Endothelial cell of umbilical vein (primary cell): ENCODE measurements around the gene DDX4. TPM values are rescaled to one million over a fixed set of nuclear protein-coding genes. Genes with fewer than 3 reads are reported as not detected.

Experiments used
- BruUV-seq: library from RNA; stranded (reverse); fragments of 400-500 nt; replicated peaks from 2 replicates; lab custom pipeline; 2021; lab: Mats Ljungman, UMichigan
- CTCF ChIA-PET: fragments of 300-600, 350-600 bp; sonication (Branson Sonifier 250); formaldehyde crosslinking; loops from one replicate; lab custom pipeline; 2021; ENCODE audit warnings: antibody characterized with exemption, inconsistent platforms; lab: Charles Lee
- POLR2A ChIA-PET: fragments of 300-600, 350-600 bp; sonication (Branson Sonifier 250); formaldehyde crosslinking; loops from one replicate; lab custom pipeline; 2021; ENCODE audit warnings: antibody characterized with exemption, inconsistent platforms; lab: Charles Lee
- DNase-seq: peaks from one replicate; pipeline ENCODE4 v3.0.0-alpha.2; 2011; ENCODE audit warnings: low read depth, low spot score
- FAIRE-seq: peaks from 2 replicates; lab custom pipeline; 2011; peaks lifted over from hg19 to GRCh38; lab: Jason Lieb, UNC
- H2AFZ ChIP-seq: 2 replicates; pipeline ENCODE4 v1.6.0; 2012; ENCODE audit warnings: low read depth, low read length, control low read depth, inconsistent platforms
- H3K27ac ChIP-seq: 2 replicates; pipeline ENCODE4 v1.5.1; 2011; ENCODE audit warnings: low read depth, mild to moderate bottlenecking, control low read depth, low read length, moderate library complexity; ENCODE audit not compliant: insufficient read depth
- H3K27me3 ChIP-seq, 2 experiments: 2 replicates each; pipeline versions ENCODE4 v1.6.0 to v1.6.1; 2011; ENCODE audit warnings: low read length in 2 of 2, mixed read lengths in 1 of 2; ENCODE audit not compliant: control insufficient read depth in 2 of 2, insufficient read depth in 2 of 2
- H3K36me3 ChIP-seq, 2 experiments: 2 replicates in 1 of 2; 3 replicates in 1 of 2; pipeline ENCODE4 v1.5.1; 2011; ENCODE audit warnings: low read length in 2 of 2, mild to moderate bottlenecking in 1 of 2, moderate library complexity in 1 of 2; ENCODE audit not compliant: control insufficient read depth in 2 of 2, insufficient read depth in 2 of 2; ENCODE audit errors: extremely low read depth in 1 of 2
- H3K4me1 ChIP-seq: 3 replicates; pipeline ENCODE4 v1.5.1; 2011; ENCODE audit warnings: mild to moderate bottlenecking, low read length; ENCODE audit not compliant: control insufficient read depth, insufficient read depth; ENCODE audit errors: extremely low read depth
- H3K4me2 ChIP-seq: 2 replicates; pipeline ENCODE4 v1.6.1; 2011; ENCODE audit warnings: low read length, control low read depth, mixed read lengths; ENCODE audit not compliant: insufficient read depth
- H3K4me3 ChIP-seq, 3 experiments: fragments of 200-600 bp in 1 of 3; sonication (generic), shearing (Covaris generic) in 1 of 3; replicated peaks in 1 of 3; 2 replicates each; pipeline ENCODE4 v1.5.1; 2011 to 2016; ENCODE audit warnings: control low read depth in 3 of 3, low read length in 3 of 3, mild to moderate bottlenecking in 2 of 3, inconsistent platforms in 1 of 3, low read depth in 1 of 3, moderate library complexity in 1 of 3; ENCODE audit not compliant: insufficient read depth in 1 of 3
- H3K79me2 ChIP-seq: 2 replicates; pipeline ENCODE4 v1.6.0; 2012; ENCODE audit warnings: low read length, inconsistent platforms; ENCODE audit not compliant: control insufficient read depth, insufficient read depth
- H3K9ac ChIP-seq: replicated peaks from 2 replicates; pipeline ENCODE3; 2011; ENCODE audit warnings: low read length, control low read depth; ENCODE audit not compliant: insufficient read depth; ENCODE audit errors: extremely low read depth
- H3K9me1 ChIP-seq: replicated peaks from 3 replicates; pipeline ENCODE4 v1.6.0; 2011; ENCODE audit warnings: mild to moderate bottlenecking, low read length; ENCODE audit not compliant: control insufficient read depth, insufficient read depth; ENCODE audit errors: extremely low read depth
- H3K9me3 ChIP-seq: replicated peaks from 2 replicates; pipeline ENCODE4 v1.5.1; 2012; ENCODE audit warnings: low read length, inconsistent platforms; ENCODE audit not compliant: control insufficient read depth, insufficient read depth
- H4K20me1 ChIP-seq: replicated peaks from 2 replicates; pipeline ENCODE3; 2011; ENCODE audit warnings: mild to moderate bottlenecking, low read length; ENCODE audit not compliant: control insufficient read depth, insufficient read depth; ENCODE audit errors: extremely low read depth
- EZH2 ChIP-seq: IDR thresholded peaks from 2 replicates; pipeline ENCODE4 v1.6.1; 2012; ENCODE audit warnings: borderline replicate concordance, low read depth, mild to moderate bottlenecking, moderate library complexity, low read length, inconsistent platforms; ENCODE audit not compliant: severe bottlenecking
- FOS ChIP-seq: IDR thresholded peaks from 2 replicates; pipeline ENCODE4 v1.6.1; 2011; ENCODE audit warnings: mild to moderate bottlenecking, low read length, moderate library complexity, borderline replicate concordance; ENCODE audit not compliant: insufficient read depth
- GATA2 ChIP-seq: IDR thresholded peaks from 2 replicates; pipeline ENCODE4 v1.7.0; 2011; ENCODE audit warnings: low read depth, mild to moderate bottlenecking, moderate library complexity, mixed read lengths, low read length; ENCODE audit not compliant: insufficient read length, insufficient read depth
- JUN ChIP-seq: IDR thresholded peaks from 2 replicates; pipeline ENCODE4 v1.6.1; 2011; ENCODE audit warnings: borderline replicate concordance, low read depth; ENCODE audit not compliant: insufficient read length, insufficient read depth
- MAX ChIP-seq: IDR thresholded peaks from 2 replicates; pipeline ENCODE4 v1.6.1; 2011; ENCODE audit not compliant: insufficient read depth, insufficient read length
- MYC ChIP-seq: IDR thresholded peaks from one replicate; pipeline ENCODE4 v1.6.1; 2011; ENCODE audit warnings: mild to moderate bottlenecking, low read depth, low read length
- POLR2A ChIP-seq: IDR thresholded peaks from 2 replicates; pipeline ENCODE4 v1.6.1; 2012; ENCODE audit warnings: low read depth, mild to moderate bottlenecking, control low read depth, low read length
- POLR2AphosphoS5 ChIP-seq: IDR thresholded peaks from 2 replicates; pipeline ENCODE4 v1.6.1; 2012; ENCODE audit warnings: low read depth, mild to moderate bottlenecking, control low read depth, low read length, moderate library complexity; ENCODE audit not compliant: insufficient read depth
- dilution Hi-C: fragments of 300-500 bp; cut with MboI; formaldehyde crosslinking; loops from one replicate; pipeline ENCODE4 v1.15.0; 2019; ENCODE audit warnings: low sequenced_read_pairs; ENCODE audit not compliant: extremely low pct_ligation_motif_present
- intact Hi-C: fragments of 100-400 bp; cut with micrococcal nuclease; formaldehyde crosslinking; loops from one replicate; pipeline ENCODE4 v1.10.0; 2022
- polyA plus RNA-seq, 4 experiments: library from polyadenylated mRNA; depleted of rRNA in 3 of 4; stranded (reverse) in 3 of 4; unstranded in 1 of 4; fragments of >200 nt; gene quantifications; 2 replicates each; pipeline versions ENCODE4 v1.2.1 to v1.2.3, GENCODE V29; 2011 to 2012; ENCODE audit warnings: missing spikeins in 1 of 4
- total RNA-seq: library from RNA; stranded (reverse); gene quantifications from 2 replicates; pipeline ENCODE4 v1.2.3, GENCODE V29; 2021
- TF ChIP-seq, protein P1 (sequence below), 2 donors: IDR thresholded peaks; 1 replicate in 1 of 2; 2 replicates in 1 of 2; pipeline ENCODE4 v1.5.1; 2011; ENCODE audit warnings: low read length in 2 of 2, mild to moderate bottlenecking in 2 of 2, moderate library complexity in 2 of 2, control low read depth in 1 of 2, inconsistent platforms in 1 of 2, low read depth in 1 of 2; ENCODE audit not compliant: insufficient read depth in 1 of 2; ENCODE audit errors: extremely low read depth in 1 of 2

The DDX4 gene
- total and polyA plus RNA-seq, 2 donors (not counting 3 experiments of a cell fraction or from before 2014, with no cell fraction given): not detected

- POLR2A ChIA-PET: interaction anchor here (0.5 kb wide), 1 partner anchor 69 kb away, joined by 5 read pairs; no protein-coding TSS in a partner anchor
- no peak overlapping the region for H3K9ac ChIP-seq
- CTCF ChIA-PET: interaction anchor here (1.3 kb wide), 1 partner anchor 9 kb away, joined by 9 read pairs; no protein-coding TSS in a partner anchor
- H3K9me1 ChIP-seq: no peaks in the 10 kb centered on the region
- H3K79me2 ChIP-seq: no peaks in the 10 kb centered on the region
- H3K27ac ChIP-seq: no peak overlapping the region
- no TSS peak for BruUV-seq
- TF ChIP-seq MAX (no peak), EZH2 (no peak), FOS (no peak), MYC (no peak), JUN (no peak), POLR2AphosphoS5 (no peak), POLR2A (no peak), GATA2 (no peak)
- TF ChIP-seq, protein P1, sequence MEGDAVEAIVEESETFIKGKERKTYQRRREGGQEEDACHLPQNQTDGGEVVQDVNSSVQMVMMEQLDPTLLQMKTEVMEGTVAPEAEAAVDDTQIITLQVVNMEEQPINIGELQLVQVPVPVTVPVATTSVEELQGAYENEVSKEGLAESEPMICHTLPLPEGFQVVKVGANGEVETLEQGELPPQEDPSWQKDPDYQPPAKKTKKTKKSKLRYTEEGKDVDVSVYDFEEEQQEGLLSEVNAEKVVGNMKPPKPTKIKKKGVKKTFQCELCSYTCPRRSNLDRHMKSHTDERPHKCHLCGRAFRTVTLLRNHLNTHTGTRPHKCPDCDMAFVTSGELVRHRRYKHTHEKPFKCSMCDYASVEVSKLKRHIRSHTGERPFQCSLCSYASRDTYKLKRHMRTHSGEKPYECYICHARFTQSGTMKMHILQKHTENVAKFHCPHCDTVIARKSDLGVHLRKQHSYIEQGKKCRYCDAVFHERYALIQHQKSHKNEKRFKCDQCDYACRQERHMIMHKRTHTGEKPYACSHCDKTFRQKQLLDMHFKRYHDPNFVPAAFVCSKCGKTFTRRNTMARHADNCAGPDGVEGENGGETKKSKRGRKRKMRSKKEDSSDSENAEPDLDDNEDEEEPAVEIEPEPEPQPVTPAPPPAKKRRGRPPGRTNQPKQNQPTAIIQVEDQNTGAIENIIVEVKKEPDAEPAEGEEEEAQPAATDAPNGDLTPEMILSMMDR (IDR thresholded peaks at IDR 0.05; ENCODE audit: extremely low read depth in 1 of 2, insufficient read depth in 1 of 2, low read depth in 1 of 2, low read length in 2 of 2): no peak
- H4K20me1 ChIP-seq: no peaks in the 10 kb centered on the region
- DNase-seq (no peak), FAIRE-seq (no peak)
- no peaks in the 10 kb centered on the region for H3K9me3 ChIP-seq
- intact Hi-C loops (no loop called here), dilution Hi-C loops (no loop called here)
- no peaks in the 10 kb centered on the region for H3K36me3 ChIP-seq
- H3K27me3 ChIP-seq: no peaks in the 10 kb centered on the region
- H2AFZ ChIP-seq: no peak overlapping the region
- H3K4me2 ChIP-seq: no peak overlapping the region
- H3K4me1 ChIP-seq: peaks cover 2% of the 10 kb centered on the region
- H3K4me3 ChIP-seq: no peak overlapping the region
Measured at GRCh38 chr5:55817030-55817429, 79.2 kb downstream of the DDX4 start.
